ENCODE measurements around the gene STX18.
A peak's percentile ranks its signal among the peaks of the same experiment; 100 is the strongest.

DNA sequence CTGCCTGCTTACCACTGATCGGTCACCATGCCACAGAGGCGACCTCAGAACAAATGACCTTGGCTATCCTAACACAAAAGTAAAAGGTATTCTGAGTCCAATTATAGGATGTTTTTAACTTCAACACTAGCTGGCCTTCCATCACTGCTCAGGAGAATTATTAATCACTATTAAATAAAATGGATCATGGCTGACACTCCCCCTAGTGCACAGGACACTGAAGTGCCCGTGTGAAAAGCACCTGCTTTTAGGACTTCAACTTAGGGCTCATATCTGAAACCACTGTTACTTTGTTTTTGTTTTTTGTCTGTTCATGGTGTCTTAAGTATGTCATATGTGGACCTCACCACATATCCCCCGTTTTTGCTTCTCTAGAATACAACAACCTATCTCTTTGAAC, 33.9 kb downstream of the STX18 start:
- TF ChIP-seq POLR2A (IDR thresholded peaks at IDR 0.05) (no peak), EP300 (IDR thresholded peaks at IDR 0.05; ENCODE audit: low read depth) (no peak)
- TF ChIP-seq, protein P1, sequence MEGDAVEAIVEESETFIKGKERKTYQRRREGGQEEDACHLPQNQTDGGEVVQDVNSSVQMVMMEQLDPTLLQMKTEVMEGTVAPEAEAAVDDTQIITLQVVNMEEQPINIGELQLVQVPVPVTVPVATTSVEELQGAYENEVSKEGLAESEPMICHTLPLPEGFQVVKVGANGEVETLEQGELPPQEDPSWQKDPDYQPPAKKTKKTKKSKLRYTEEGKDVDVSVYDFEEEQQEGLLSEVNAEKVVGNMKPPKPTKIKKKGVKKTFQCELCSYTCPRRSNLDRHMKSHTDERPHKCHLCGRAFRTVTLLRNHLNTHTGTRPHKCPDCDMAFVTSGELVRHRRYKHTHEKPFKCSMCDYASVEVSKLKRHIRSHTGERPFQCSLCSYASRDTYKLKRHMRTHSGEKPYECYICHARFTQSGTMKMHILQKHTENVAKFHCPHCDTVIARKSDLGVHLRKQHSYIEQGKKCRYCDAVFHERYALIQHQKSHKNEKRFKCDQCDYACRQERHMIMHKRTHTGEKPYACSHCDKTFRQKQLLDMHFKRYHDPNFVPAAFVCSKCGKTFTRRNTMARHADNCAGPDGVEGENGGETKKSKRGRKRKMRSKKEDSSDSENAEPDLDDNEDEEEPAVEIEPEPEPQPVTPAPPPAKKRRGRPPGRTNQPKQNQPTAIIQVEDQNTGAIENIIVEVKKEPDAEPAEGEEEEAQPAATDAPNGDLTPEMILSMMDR (IDR thresholded peaks at IDR 0.05): peak in 3 of 5 experiments; percentile 10 to 25 (median 14)
